SU-DHL-6 (cell line): Measurements from ENCODE around the gene SCARB1.

ENCODE experiments used
- H2AFZ ChIP-seq: fragments of 200-600 bp; sonication (generic); 2 replicates; pipeline ENCODE4 v1.6.1; 2014; ENCODE audit warnings: low read depth, mild to moderate bottlenecking, moderate library complexity, mixed read lengths, antibody characterized with exemption, low read length; ENCODE audit not compliant: severe bottlenecking
- H3F3A ChIP-seq: fragments of 200-600 bp; shearing (Covaris generic); 2 replicates; pipeline ENCODE4 v1.6.0; 2016; ENCODE audit warnings: antibody characterized with exemption, mild to moderate bottlenecking; ENCODE audit not compliant: insufficient read depth
- H3K27ac ChIP-seq: fragments of 200-600 bp; sonication (generic); 2 replicates; pipeline ENCODE4 v1.5.1; 2016; ENCODE audit warnings: low read depth, mild to moderate bottlenecking, low read length, moderate library complexity, mixed read lengths
- H3K27me3 ChIP-seq: fragments of 200-600 bp; sonication (generic), shearing (Covaris generic); 2 replicates; pipeline ENCODE4 v1.6.0; 2014; ENCODE audit warnings: mild to moderate bottlenecking, low read length
- H3K36me3 ChIP-seq: fragments of 200-600 bp; sonication (generic); 2 replicates; pipeline ENCODE4 v1.6.1; 2014; ENCODE audit warnings: mild to moderate bottlenecking, low read length, mixed read lengths
- H3K4me2 ChIP-seq: fragments of 300-600, 200-600 bp; shearing (Covaris generic), sonication (generic); 2 replicates; pipeline ENCODE4 v1.6.0; 2014; ENCODE audit warnings: low read length, low read depth, mild to moderate bottlenecking; ENCODE audit not compliant: poor library complexity, severe bottlenecking
- H3K4me3 ChIP-seq: fragments of 200-600 bp; sonication (generic); 2 replicates; pipeline ENCODE4 v1.5.1; 2014; ENCODE audit warnings: antibody characterized with exemption, low read length, mild to moderate bottlenecking, mixed read lengths; ENCODE audit not compliant: insufficient read depth, poor library complexity, severe bottlenecking
- H3K79me2 ChIP-seq: fragments of 200-600 bp; sonication (generic); 2 replicates; pipeline ENCODE4 v1.6.1; 2014; ENCODE audit warnings: mild to moderate bottlenecking, low read length, moderate library complexity; ENCODE audit not compliant: insufficient read depth
- H3K9ac ChIP-seq: fragments of 200-600 bp; sonication (generic); 2 replicates; pipeline ENCODE4 v1.7.0; 2014; ENCODE audit warnings: mild to moderate bottlenecking, low read length
- H3K9me2 ChIP-seq: fragments of 200-600 bp; sonication (generic); replicated peaks from 2 replicates; pipeline ENCODE4 v1.6.1; 2014; ENCODE audit warnings: low read length; ENCODE audit not compliant: insufficient read depth
- H3K9me3 ChIP-seq: fragments of 200-600 bp; sonication (generic); 2 replicates; pipeline ENCODE4 v1.6.1; 2014; ENCODE audit warnings: low read length, mixed read lengths; ENCODE audit not compliant: insufficient read depth
- H4K20me1 ChIP-seq: fragments of 200-600 bp; sonication (generic); 2 replicates; pipeline ENCODE4 v1.6.1; 2014; ENCODE audit warnings: low read depth, mild to moderate bottlenecking, antibody characterized with exemption, low read length, moderate library complexity, mixed read lengths
- CTCF ChIP-seq: fragments of 200-600 bp; sonication (generic); IDR thresholded peaks from one replicate; pipeline ENCODE4 v1.5.1; 2017; ENCODE audit warnings: antibody characterized with exemption, mild to moderate bottlenecking, low read length, moderate library complexity; ENCODE audit not compliant: insufficient read depth, poor library complexity, severe bottlenecking
- EZH2phosphoT487 ChIP-seq: fragments of 200-600 bp; sonication (generic), shearing (Covaris generic); conservative IDR thresholded peaks from 2 replicates; pipeline ENCODE4 v1.6.1; 2018; ENCODE audit warnings: mild to moderate bottlenecking, antibody characterized with exemption, low read length, moderate library complexity, mixed read lengths

The SCARB1 gene

DNA sequence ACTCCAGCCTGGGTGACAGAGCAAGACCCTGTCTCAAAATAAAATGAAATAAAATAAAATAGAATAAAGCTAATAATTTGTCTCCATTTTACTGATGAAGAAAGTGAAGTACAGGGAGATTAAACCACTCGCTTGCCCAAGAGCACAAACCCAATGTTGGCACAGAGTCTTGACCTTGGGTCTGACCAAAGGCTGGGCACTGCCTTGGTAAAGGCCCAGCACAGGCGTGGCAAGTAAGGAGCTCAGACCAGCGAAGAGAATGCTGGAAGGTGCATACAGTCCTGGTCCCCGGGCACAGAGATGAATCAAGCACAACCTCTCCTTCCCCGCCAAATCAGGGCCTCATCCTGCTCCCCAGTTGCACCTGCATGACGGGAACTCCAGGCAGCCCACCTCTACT lies 26.9 kb downstream of the SCARB1 start:
- Histone ChIP-seq H3K27me3 (no peaks in the 10 kb centered on the region), H4K20me1 (no peaks in the 10 kb centered on the region), H3F3A (no peaks in the 10 kb centered on the region), H3K4me3 (no peak overlapping the region), H3K9me2 (no peaks in the 10 kb centered on the region), H2AFZ (no peak overlapping the region), H3K27ac (no peak overlapping the region), H3K4me2 (no peak overlapping the region), H3K36me3 (no peaks in the 10 kb centered on the region), H3K9ac (no peak overlapping the region), H3K79me2 (peaks cover 3% of the 10 kb centered on the region), H3K9me3 (no peaks in the 10 kb centered on the region)
- no peak for TF ChIP-seq EZH2phosphoT487
- TF ChIP-seq CTCF = no peak

- Histone ChIP-seq H3K9me2 (no peaks in the 10 kb centered on the region), H2AFZ (no peak overlapping the region), H3K4me2 (no peak overlapping the region), H3F3A (no peaks in the 10 kb centered on the region), H3K27me3 (no peaks in the 10 kb centered on the region), H4K20me1 (no peaks in the 10 kb centered on the region), H3K9me3 (no peaks in the 10 kb centered on the region), H3K9ac (no peak overlapping the region), H3K36me3 (no peaks in the 10 kb centered on the region), H3K79me2 (no peaks in the 10 kb centered on the region; the same call in 1 of the 2 replicates), H3K27ac (no peak overlapping the region), H3K4me3 (no peak overlapping the region)
- TF ChIP-seq EZH2phosphoT487 (no peak), CTCF (no peak)
These were observed 27.8 kb downstream of the SCARB1 start for GRCh38 chr12:124835656-124836410.

DNA sequence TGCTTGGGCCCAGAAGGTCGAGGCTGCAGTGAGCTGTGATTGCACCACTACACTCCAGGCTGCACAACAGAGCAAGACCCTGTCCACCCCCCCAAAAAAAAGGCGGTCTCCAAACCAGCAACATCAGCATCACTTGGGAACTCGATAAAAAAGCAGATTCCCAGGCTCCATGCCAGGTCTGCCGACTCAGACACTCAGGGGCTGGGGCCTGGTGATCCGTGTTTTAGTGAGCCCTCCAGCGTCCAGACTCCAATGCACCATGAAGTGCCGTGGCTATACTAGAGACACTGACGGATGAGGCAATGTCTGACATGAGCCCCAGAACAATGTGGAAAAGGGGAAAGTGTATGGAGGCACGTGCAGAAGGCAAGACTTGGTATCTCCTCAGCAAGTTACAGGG lies 28.8 kb downstream of the SCARB1 start:
- Histone ChIP-seq H3K4me2 (no peak overlapping the region), H4K20me1 (no peaks in the 10 kb centered on the region), H3K27ac (no peak overlapping the region), H3K27me3 (no peaks in the 10 kb centered on the region), H3K36me3 (no peaks in the 10 kb centered on the region), H2AFZ (no peak overlapping the region), H3F3A (no peaks in the 10 kb centered on the region), H3K9me3 (no peaks in the 10 kb centered on the region), H3K79me2 (peaks cover 6% of the 10 kb centered on the region; the same call in 1 of the 2 replicates), H3K9ac (no peak overlapping the region), H3K4me3 (no peak overlapping the region), H3K9me2 (no peaks in the 10 kb centered on the region)
- no peak for TF ChIP-seq CTCF
- no peak for TF ChIP-seq EZH2phosphoT487
